Measurements from ENCODE around the gene UNC5B. TPM values are rescaled to one million over a fixed set of nuclear protein-coding genes. Genes with fewer than 3 reads are reported as not detected.

UNC5B gene
- total RNA-seq, 1 experiment from 2014 or later: 22.0 TPM

DNA sequence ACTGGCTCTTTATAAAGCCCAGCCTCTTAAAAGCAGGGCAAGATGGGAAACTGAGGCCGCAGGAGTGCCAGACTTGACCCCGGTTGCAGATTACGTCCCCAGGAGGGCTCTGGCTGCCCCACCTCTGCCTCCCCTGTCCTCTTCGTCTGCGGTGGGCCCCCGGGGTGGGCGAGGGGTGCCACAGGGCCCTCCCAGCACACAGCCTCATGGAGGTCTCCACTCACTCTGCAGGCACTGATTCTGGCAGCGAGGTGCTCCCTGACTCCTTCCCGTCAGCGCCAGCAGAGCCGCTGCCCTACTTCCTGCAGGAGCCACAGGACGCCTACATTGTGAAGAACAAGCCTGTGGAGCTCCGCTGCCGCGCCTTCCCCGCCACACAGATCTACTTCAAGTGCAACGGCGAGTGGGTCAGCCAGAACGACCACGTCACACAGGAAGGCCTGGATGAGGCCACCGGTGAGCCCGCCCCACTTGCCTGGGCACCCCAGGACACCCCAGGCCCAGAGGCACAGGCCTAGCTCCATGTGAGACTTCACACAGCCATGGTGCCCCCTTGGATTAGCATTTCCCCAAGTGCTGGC, 67.3 kb downstream of the UNC5B start:
- no TSS peak for BruUV-seq (replicated peaks)
- Histone ChIP-seq H2AFZ (ENCODE audit: low read depth, low read length, poor library complexity, severe bottlenecking) (no peak overlapping the region), H3K27ac (ENCODE audit: low read depth, low read length) (no peak overlapping the region), H3K27me3 (ENCODE audit: insufficient read depth, low read length) (no peaks in the 10 kb centered on the region), H3K9ac (ENCODE audit: low read length) (no peak overlapping the region), H3K9me2 (ENCODE audit: insufficient read depth) (no peaks in the 10 kb centered on the region), H3K36me3 (ENCODE audit: control insufficient read depth in 1 of 2, insufficient read depth in 2 of 2, low read length in 2 of 2) (no peaks in the 10 kb centered on the region), H3K79me2 (ENCODE audit: insufficient read depth, low read length) (no peaks in the 10 kb centered on the region), H3K4me3 (replicated peaks in 1 of 2; ENCODE audit: low read depth in 1 of 2, low read length in 2 of 2) (no peak overlapping the region), H3K4me2 (ENCODE audit: low read length) (no peak overlapping the region), H3K9me3 (ENCODE audit: control insufficient read depth in 1 of 2, insufficient read depth in 1 of 2, low read depth in 1 of 2, low read length in 2 of 2) (no peaks in the 10 kb centered on the region), H4K20me1 (ENCODE audit: insufficient read depth) (no peaks in the 10 kb centered on the region), H3K4me1 (ENCODE audit: control insufficient read depth in 1 of 2, insufficient read depth in 2 of 2, low read length in 2 of 2) (peaks cover 5 to 11% of the 10 kb centered on the region in 2 experiments; a peak in 1 of 4 replicates)
- intact Hi-C loops (cut with micrococcal nuclease): no loop called here
- no peak for DNase-seq (ENCODE audit: low read depth, low spot score)
- RAD21 ChIA-PET (ENCODE audit: low non-redundant PET in 1 of 2, low total read pairs in 2 of 2, uncharacterized antibody in 2 of 2, unreplicated experiment in 2 of 2): no interaction called here
- CTCF ChIA-PET: interaction anchor here (1.4 kb wide), 1 partner anchor 9 kb away, joined by 5 read pairs; no protein-coding TSS in a partner anchor
- POLR2A ChIA-PET: no interaction called here
- no peak for ATAC-seq
- TF ChIP-seq, protein P1, sequence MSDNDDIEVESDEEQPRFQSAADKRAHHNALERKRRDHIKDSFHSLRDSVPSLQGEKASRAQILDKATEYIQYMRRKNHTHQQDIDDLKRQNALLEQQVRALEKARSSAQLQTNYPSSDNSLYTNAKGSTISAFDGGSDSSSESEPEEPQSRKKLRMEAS (IDR thresholded peaks at IDR 0.05): no peak
- TF ChIP-seq CEBPB (IDR thresholded peaks at IDR 0.05; ENCODE audit: low read depth) (no peak), ZNF274 (IDR thresholded peaks at IDR 0.05; ENCODE audit: low read depth, low read length) (no peak), YY1 (IDR thresholded peaks at IDR 0.05; ENCODE audit: extremely low read depth, insufficient replicate concordance, low read depth, low read length) (no peak), POLR2AphosphoS5 (IDR thresholded peaks at IDR 0.05; ENCODE audit: low read depth, low read length) (no peak), CBX3 (IDR thresholded peaks at IDR 0.05; ENCODE audit: low read depth) (no peak), ELF1 (IDR thresholded peaks at IDR 0.05; ENCODE audit: borderline replicate concordance, low read depth) (no peak), EZH2 (IDR thresholded peaks at IDR 0.05) (no peak), SP1 (IDR thresholded peaks at IDR 0.05; ENCODE audit: low read depth) (no peak), EGR1 (IDR thresholded peaks at IDR 0.05; ENCODE audit: low read depth) (no peak), EZH2phosphoT487 (IDR thresholded peaks at IDR 0.05; ENCODE audit: borderline replicate concordance) (no peak), SRF (IDR thresholded peaks at IDR 0.05; ENCODE audit: low read depth) (no peak), TCF7L2 (IDR thresholded peaks at IDR 0.05; ENCODE audit: borderline replicate concordance, extremely low read depth, insufficient read depth, insufficient read length) (no peak)
- TF ChIP-seq, protein P2, sequence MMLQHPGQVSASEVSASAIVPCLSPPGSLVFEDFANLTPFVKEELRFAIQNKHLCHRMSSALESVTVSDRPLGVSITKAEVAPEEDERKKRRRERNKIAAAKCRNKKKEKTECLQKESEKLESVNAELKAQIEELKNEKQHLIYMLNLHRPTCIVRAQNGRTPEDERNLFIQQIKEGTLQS (IDR thresholded peaks at IDR 0.05): no peak
- TF ChIP-seq, protein P3, sequence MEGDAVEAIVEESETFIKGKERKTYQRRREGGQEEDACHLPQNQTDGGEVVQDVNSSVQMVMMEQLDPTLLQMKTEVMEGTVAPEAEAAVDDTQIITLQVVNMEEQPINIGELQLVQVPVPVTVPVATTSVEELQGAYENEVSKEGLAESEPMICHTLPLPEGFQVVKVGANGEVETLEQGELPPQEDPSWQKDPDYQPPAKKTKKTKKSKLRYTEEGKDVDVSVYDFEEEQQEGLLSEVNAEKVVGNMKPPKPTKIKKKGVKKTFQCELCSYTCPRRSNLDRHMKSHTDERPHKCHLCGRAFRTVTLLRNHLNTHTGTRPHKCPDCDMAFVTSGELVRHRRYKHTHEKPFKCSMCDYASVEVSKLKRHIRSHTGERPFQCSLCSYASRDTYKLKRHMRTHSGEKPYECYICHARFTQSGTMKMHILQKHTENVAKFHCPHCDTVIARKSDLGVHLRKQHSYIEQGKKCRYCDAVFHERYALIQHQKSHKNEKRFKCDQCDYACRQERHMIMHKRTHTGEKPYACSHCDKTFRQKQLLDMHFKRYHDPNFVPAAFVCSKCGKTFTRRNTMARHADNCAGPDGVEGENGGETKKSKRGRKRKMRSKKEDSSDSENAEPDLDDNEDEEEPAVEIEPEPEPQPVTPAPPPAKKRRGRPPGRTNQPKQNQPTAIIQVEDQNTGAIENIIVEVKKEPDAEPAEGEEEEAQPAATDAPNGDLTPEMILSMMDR (IDR thresholded peaks at IDR 0.05 in 2 of 3, conservative IDR thresholded peaks at IDR 0.05 in 1 of 3; ENCODE audit: borderline replicate concordance in 1 of 3, insufficient read depth in 1 of 3, low read depth in 2 of 3, low read length in 2 of 3): no peak

All from HCT116 (cell line).